T-cell (primary cell): ENCODE results near the gene SOX6. TPM values are rescaled to one million over a fixed set of nuclear protein-coding genes. Genes with fewer than 3 reads are reported as not detected.

Source experiments
- ATAC-seq, 4 experiments: fragments of 200-7000 bp in 3 of 4; fragments of 150-1000 bp in 1 of 4; cut with Tn5 transposase; replicated peaks in 1 of 4; 1 replicate in 3 of 4; 2 replicates in 1 of 4; pipeline ENCODE4 v1.10.0; 2021; ENCODE audit warnings: moderate library complexity in 3 of 4, mild to moderate bottlenecking in 2 of 4, moderate number of reproducible peaks in 1 of 4
- CTCF ChIA-PET, 2 donors: fragments of 300-600 bp; sonication (Branson Sonifier 250); formaldehyde crosslinking; loops; one replicate each; lab custom pipeline; 2022; ENCODE audit warnings: antibody characterized with exemption in 2 of 2; lab: Charles Lee
- POLR2A ChIA-PET, 2 donors: fragments of 300-600 bp; sonication (Branson Sonifier 250); formaldehyde crosslinking; loops; one replicate each; lab custom pipeline; 2022; ENCODE audit warnings: antibody characterized with exemption in 2 of 2; lab: Charles Lee
- DNase-seq, 35 experiments: peaks; one replicate each; pipeline versions ENCODE4 v3.0.0 to v3.0.0-alpha.2; 2013 to 2023
- H3K27ac ChIP-seq: one replicate; pipeline ENCODE4 v1.5.1; 2013; ENCODE audit warnings: low read length
- H3K27me3 ChIP-seq, 2 experiments: replicated peaks in 1 of 2; 1 replicate in 1 of 2; 2 replicates in 1 of 2; pipeline versions ENCODE4 v1.6.1 to v1.7.0; 2013; ENCODE audit warnings: low read length in 1 of 2, mixed read lengths in 1 of 2; ENCODE audit not compliant: control insufficient read depth in 2 of 2, insufficient read depth in 2 of 2; ENCODE audit errors: extremely low read depth in 1 of 2
- H3K36me3 ChIP-seq, 2 donors: 1 replicate in 1 of 2; 2 replicates in 1 of 2; pipeline versions ENCODE4 v1.6.1 to v1.7.0; 2013; ENCODE audit warnings: low read length in 1 of 2; ENCODE audit not compliant: control insufficient read depth in 2 of 2, insufficient read depth in 1 of 2; ENCODE audit errors: extremely low read depth in 1 of 2
- H3K4me1 ChIP-seq, 2 experiments: 1 replicate in 1 of 2; 2 replicates in 1 of 2; pipeline versions ENCODE4 v1.6.1 to v1.7.0; 2013; ENCODE audit warnings: low read length in 2 of 2, mixed read lengths in 1 of 2; ENCODE audit not compliant: insufficient read depth in 2 of 2, control insufficient read depth in 1 of 2; ENCODE audit errors: extremely low read depth in 1 of 2
- H3K4me3 ChIP-seq, 2 donors: 1 replicate in 1 of 2; 2 replicates in 1 of 2; pipeline versions ENCODE4 v1.5.1 to v1.7.0; 2013; ENCODE audit warnings: mild to moderate bottlenecking in 2 of 2, low read length in 1 of 2, moderate library complexity in 1 of 2; ENCODE audit not compliant: control insufficient read depth in 1 of 2; ENCODE audit errors: extremely low read depth in 1 of 2
- H3K9me3 ChIP-seq: 2 replicates; pipeline ENCODE4 v1.7.0; 2013
- H3K27ac Mint-ChIP-seq, 2 donors: one replicate each; pipeline ENCODE4 v1.8.0; 2020 to 2021; ENCODE audit warnings: mild to moderate bottlenecking in 2 of 2, mixed read lengths in 2 of 2
- H3K27me3 Mint-ChIP-seq, 2 donors: one replicate each; pipeline ENCODE4 v1.8.0; 2021 to 2022; ENCODE audit warnings: mixed read lengths in 2 of 2
- H3K36me3 Mint-ChIP-seq: one replicate; pipeline ENCODE4 v1.8.0; 2021; ENCODE audit warnings: mixed read lengths
- H3K4me1 Mint-ChIP-seq, 3 donors: one replicate each; pipeline ENCODE4 v1.8.0; 2020 to 2022; ENCODE audit warnings: mixed read lengths in 3 of 3, mild to moderate bottlenecking in 1 of 3
- H3K4me3 Mint-ChIP-seq, 3 donors: one replicate each; pipeline ENCODE4 v1.8.0; 2020 to 2022; ENCODE audit warnings: mild to moderate bottlenecking in 3 of 3, mixed read lengths in 3 of 3, moderate library complexity in 3 of 3
- H3K9me3 Mint-ChIP-seq, 3 donors: one replicate each; pipeline ENCODE4 v1.8.0; 2020 to 2022; ENCODE audit warnings: mixed read lengths in 3 of 3
- WGBS: methylation state at CpG from one replicate; pipeline ENCODE4 v1.1.5; 2013; ENCODE audit warnings: missing lambda C conversion rate; ENCODE audit not compliant: insufficient coverage; 5-methylcytosine and 5-hydroxymethylcytosine counted together
- total RNA-seq, 35 experiments: library from RNA in 6 of 35; stranded (reverse) in 6 of 35; fragments of 120-200 nt in 1 of 35; gene quantifications; one replicate each; pipeline versions ENCODE4 v1.2.1 to v1.2.4 and lab custom pipeline; 2013 to 2026

SOX6 gene
- total RNA-seq, 5 donors from 2014 or later (not counting 1 experiment from before 2014, with no cell fraction given), result 0.16 TPM; not detected in 4

- Histone ChIP-seq H3K9me3 (no peaks in the 10 kb centered on the region), H3K4me1 (no peaks in the 10 kb centered on the region), H3K27me3 (no peaks in the 10 kb centered on the region), H3K4me3 (no peak overlapping the region), H3K27ac (no peak overlapping the region), H3K36me3 (no peaks in the 10 kb centered on the region)
- ATAC-seq (no peak), DNase-seq (no peak)
- POLR2A ChIA-PET, result no interaction called here
- CTCF ChIA-PET, result no interaction called here
- Mint-ChIP-seq H3K36me3 (no peaks in the 10 kb centered on the region), H3K4me3 (no peak overlapping the region), H3K27me3 (no peaks in the 10 kb centered on the region), H3K4me1 (no peaks in the 10 kb centered on the region), H3K27ac (no peak overlapping the region), H3K9me3 (peaks cover 5 to 9% (median 6%) of the 10 kb centered on the region in 3 donors)
- WGBS, result 50% methylated on average over 1 of the region's 4 CpGs
Observed at GRCh38 chr11:16191868-16192240, 164.5 kb downstream of the SOX6 start.

- H3K4me3 ChIP-seq, result no peak overlapping the region
- ChIA-PET CTCF (no interaction called here), POLR2A (no interaction called here)
- no peaks in the 10 kb centered on the region for H3K27me3 ChIP-seq
- Mint-ChIP-seq H3K27me3 (no peaks in the 10 kb centered on the region), H3K36me3 (no peaks in the 10 kb centered on the region), H3K9me3 (peaks cover 5 to 9% (median 6%) of the 10 kb centered on the region in 3 donors), H3K27ac (no peak overlapping the region), H3K4me1 (no peaks in the 10 kb centered on the region), H3K4me3 (no peak overlapping the region)
- no peak for DNase-seq
- H3K27ac ChIP-seq, result no peak overlapping the region
- ATAC-seq, result no peak
- H3K36me3 ChIP-seq, result no peaks in the 10 kb centered on the region
- no peaks in the 10 kb centered on the region for H3K4me1 ChIP-seq
- no peaks in the 10 kb centered on the region for H3K9me3 ChIP-seq
- WGBS, result 11% methylated on average over 1 of the region's 5 CpGs
Observed at GRCh38 chr11:16191212-16191867, 165.0 kb downstream of the SOX6 start.

- POLR2A ChIA-PET, result no interaction called here
- H3K27ac Mint-ChIP-seq, result no peak overlapping the region
Observed at GRCh38 chr11:16186680-16187079, 169.7 kb downstream of the SOX6 start.

GRCh38 chr11:16185042-16185441 is 171.3 kb downstream of the SOX6 start:
- POLR2A ChIA-PET, result no interaction called here
- no peak overlapping the region for H3K4me3 Mint-ChIP-seq
- no peak for DNase-seq
- H3K27ac Mint-ChIP-seq, result no peak overlapping the region
- H3K9me3 Mint-ChIP-seq, result peaks cover 0 to 5% (median 1%) of the 10 kb centered on the region in 3 donors
- Histone ChIP-seq H3K9me3 (no peaks in the 10 kb centered on the region), H3K4me1 (no peaks in the 10 kb centered on the region), H3K36me3 (no peaks in the 10 kb centered on the region), H3K27ac (no peak overlapping the region), H3K4me3 (no peak overlapping the region), H3K27me3 (no peaks in the 10 kb centered on the region)
- H3K36me3 Mint-ChIP-seq, result no peaks in the 10 kb centered on the region
- no peaks in the 10 kb centered on the region for H3K27me3 Mint-ChIP-seq
- no peaks in the 10 kb centered on the region for H3K4me1 Mint-ChIP-seq
- CTCF ChIA-PET, result no interaction called here
- ATAC-seq, result no peak

More at GRCh38 chr11:16186680-16187079, 169.7 kb downstream of the SOX6 start:
- H3K36me3 Mint-ChIP-seq, result no peaks in the 10 kb centered on the region
- 78% methylated on average over 5 of the region's 8 CpGs for WGBS
- H3K36me3 ChIP-seq, result no peaks in the 10 kb centered on the region
- no peaks in the 10 kb centered on the region for H3K27me3 ChIP-seq
- no peaks in the 10 kb centered on the region for H3K4me1 ChIP-seq
- H3K4me1 Mint-ChIP-seq, result no peaks in the 10 kb centered on the region
- no peaks in the 10 kb centered on the region for H3K9me3 ChIP-seq
- no peak overlapping the region for H3K27ac ChIP-seq
- DNase-seq (no peak), ATAC-seq (no peak)
- H3K4me3 ChIP-seq, result no peak overlapping the region
- no peaks in the 10 kb centered on the region for H3K27me3 Mint-ChIP-seq
- peaks cover 0 to 5% (median 0%) of the 10 kb centered on the region in 3 donors for H3K9me3 Mint-ChIP-seq
- CTCF ChIA-PET, result no interaction called here
- no peak overlapping the region for H3K4me3 Mint-ChIP-seq

DNA sequence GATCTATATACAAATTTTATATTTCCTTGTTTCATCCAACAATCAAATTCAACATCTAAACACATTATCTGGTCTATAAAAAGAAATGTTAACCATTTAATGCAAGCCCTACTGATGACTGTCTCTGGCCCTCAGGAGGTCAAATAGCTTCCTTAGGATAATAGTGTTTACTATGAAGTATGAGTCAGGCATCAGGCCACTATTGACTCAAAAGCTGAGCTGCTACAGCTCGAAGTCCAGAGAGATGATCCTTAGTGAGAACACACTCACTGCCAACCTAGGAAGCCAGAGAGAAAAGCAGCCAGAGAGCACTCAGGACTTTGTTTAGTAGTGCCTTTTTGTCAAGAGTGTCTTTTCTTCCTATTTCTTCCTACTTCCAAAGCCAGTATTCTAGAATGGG is 171.8 kb downstream of the SOX6 start:
- peaks cover 2 to 5% (median 2%) of the 10 kb centered on the region in 3 donors for H3K9me3 Mint-ChIP-seq
- no peak for DNase-seq

DNA sequence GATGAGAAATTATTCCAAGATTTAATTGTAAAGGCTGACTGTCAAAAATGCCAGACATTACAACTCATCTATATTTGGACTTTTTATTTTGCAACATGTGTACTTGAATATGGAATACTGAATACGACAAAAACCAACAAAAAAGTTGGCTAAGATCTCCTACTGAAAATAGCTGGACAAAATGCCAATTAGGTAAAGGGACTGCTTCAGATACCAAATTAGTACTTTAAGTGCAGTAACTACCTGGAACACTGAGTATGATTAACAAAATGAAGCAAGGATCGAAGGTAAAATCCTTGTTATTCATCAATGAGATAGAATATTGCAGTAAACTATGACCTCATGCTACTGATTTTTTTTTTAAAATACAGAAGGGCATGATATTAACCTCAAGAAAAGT is 173.8 kb downstream of the SOX6 start:
- ChIA-PET CTCF (no interaction called here), POLR2A (no interaction called here)
- no peak overlapping the region for H3K27ac Mint-ChIP-seq
- 100% methylated on average over 1 of the region's 2 CpGs for WGBS
- H3K9me3 ChIP-seq, result no peaks in the 10 kb centered on the region
- H3K27me3 Mint-ChIP-seq, result no peaks in the 10 kb centered on the region
- H3K4me3 Mint-ChIP-seq, result no peak overlapping the region
- H3K4me3 ChIP-seq, result no peak overlapping the region
- ATAC-seq (no peak), DNase-seq (no peak)
- no peaks in the 10 kb centered on the region for H3K4me1 ChIP-seq
- no peaks in the 10 kb centered on the region for H3K27me3 ChIP-seq
- H3K36me3 Mint-ChIP-seq, result no peaks in the 10 kb centered on the region
- no peaks in the 10 kb centered on the region for H3K36me3 ChIP-seq
- no peaks in the 10 kb centered on the region for H3K4me1 Mint-ChIP-seq
- H3K27ac ChIP-seq, result no peak overlapping the region
- peaks cover 0 to 5% (median 2%) of the 10 kb centered on the region in 3 donors for H3K9me3 Mint-ChIP-seq

More for the DNA sequence above, 171.8 kb downstream of the SOX6 start:
- CTCF ChIA-PET, result no interaction called here
- POLR2A ChIA-PET, result no interaction called here
- ATAC-seq, result no peak
- WGBS, result no CpG with 5 or more reads among the region's 1 CpG
- Histone ChIP-seq H3K27me3 (no peaks in the 10 kb centered on the region), H3K9me3 (no peaks in the 10 kb centered on the region), H3K27ac (no peak overlapping the region), H3K4me1 (no peaks in the 10 kb centered on the region), H3K36me3 (no peaks in the 10 kb centered on the region), H3K4me3 (no peak overlapping the region)
- no peaks in the 10 kb centered on the region for H3K27me3 Mint-ChIP-seq
- no peaks in the 10 kb centered on the region for H3K36me3 Mint-ChIP-seq
- H3K4me1 Mint-ChIP-seq, result no peaks in the 10 kb centered on the region
- no peak overlapping the region for H3K4me3 Mint-ChIP-seq
- no peak overlapping the region for H3K27ac Mint-ChIP-seq

DNA sequence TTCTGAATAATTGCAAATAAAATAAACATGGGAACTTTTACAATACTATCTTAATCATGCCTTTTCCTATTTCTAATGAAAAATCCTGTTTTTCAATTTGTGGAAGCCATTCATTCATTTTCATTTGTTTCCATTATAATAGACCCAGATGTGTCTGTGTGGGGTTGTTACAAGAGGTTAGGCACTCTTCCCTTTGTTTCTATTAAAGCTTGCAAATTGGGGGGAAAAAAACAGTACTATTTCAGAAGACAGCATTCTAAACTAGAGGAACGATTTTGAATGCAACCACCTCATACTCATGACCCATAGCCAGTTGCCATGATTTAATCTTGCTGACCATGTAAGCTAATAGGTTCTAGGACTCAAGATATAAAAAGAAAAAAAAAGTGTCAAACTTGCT is 175.5 kb downstream of the SOX6 start:
- Histone ChIP-seq H3K4me3 (no peak overlapping the region), H3K36me3 (no peaks in the 10 kb centered on the region), H3K9me3 (no peaks in the 10 kb centered on the region), H3K27ac (no peak overlapping the region), H3K27me3 (no peaks in the 10 kb centered on the region), H3K4me1 (no peaks in the 10 kb centered on the region)
- no peaks in the 10 kb centered on the region for H3K27me3 Mint-ChIP-seq
- ATAC-seq (no peak), DNase-seq (no peak)
- H3K27ac Mint-ChIP-seq, result no peak overlapping the region
- no peak overlapping the region for H3K4me3 Mint-ChIP-seq
- ChIA-PET POLR2A (no interaction called here), CTCF (no interaction called here)
- H3K9me3 Mint-ChIP-seq, result peaks cover 0 to 5% (median 2%) of the 10 kb centered on the region in 3 donors
- WGBS, result no CpG with 5 or more reads among the region's 1 CpG
- no peaks in the 10 kb centered on the region for H3K4me1 Mint-ChIP-seq
- H3K36me3 Mint-ChIP-seq, result no peaks in the 10 kb centered on the region
